ENCODE data around the gene APEH.

GRCh38 chr3:49716691-49717210, 42.6 kb downstream of the APEH start:
- TF ChIP-seq, protein P1, sequence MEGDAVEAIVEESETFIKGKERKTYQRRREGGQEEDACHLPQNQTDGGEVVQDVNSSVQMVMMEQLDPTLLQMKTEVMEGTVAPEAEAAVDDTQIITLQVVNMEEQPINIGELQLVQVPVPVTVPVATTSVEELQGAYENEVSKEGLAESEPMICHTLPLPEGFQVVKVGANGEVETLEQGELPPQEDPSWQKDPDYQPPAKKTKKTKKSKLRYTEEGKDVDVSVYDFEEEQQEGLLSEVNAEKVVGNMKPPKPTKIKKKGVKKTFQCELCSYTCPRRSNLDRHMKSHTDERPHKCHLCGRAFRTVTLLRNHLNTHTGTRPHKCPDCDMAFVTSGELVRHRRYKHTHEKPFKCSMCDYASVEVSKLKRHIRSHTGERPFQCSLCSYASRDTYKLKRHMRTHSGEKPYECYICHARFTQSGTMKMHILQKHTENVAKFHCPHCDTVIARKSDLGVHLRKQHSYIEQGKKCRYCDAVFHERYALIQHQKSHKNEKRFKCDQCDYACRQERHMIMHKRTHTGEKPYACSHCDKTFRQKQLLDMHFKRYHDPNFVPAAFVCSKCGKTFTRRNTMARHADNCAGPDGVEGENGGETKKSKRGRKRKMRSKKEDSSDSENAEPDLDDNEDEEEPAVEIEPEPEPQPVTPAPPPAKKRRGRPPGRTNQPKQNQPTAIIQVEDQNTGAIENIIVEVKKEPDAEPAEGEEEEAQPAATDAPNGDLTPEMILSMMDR (conservative IDR thresholded peaks at IDR 0.05 in 1 of 2, IDR thresholded peaks at IDR 0.05 in 1 of 2; ENCODE audit: low read depth in 1 of 2, low read length in 2 of 2): no peak
- no peak for TF ChIP-seq EZH2 (IDR thresholded peaks at IDR 0.05; ENCODE audit: low read length, missing control alignments)

Measured in fibroblast of lung (primary cell).